Lower leg skin (tissue), 3 donors: ENCODE results near the gene AKR1C4.

Experiments used
- CTCF ChIP-seq, 3 donors: fragments of 450-650 bp; IDR thresholded peaks; one replicate each; pipeline ENCODE4 v1.5.1; 2016; ENCODE audit warnings: antibody characterized with exemption in 3 of 3, mild to moderate bottlenecking in 3 of 3, moderate library complexity in 2 of 3
- POLR2A ChIP-seq, 2 donors: fragments of 450-650 bp; IDR thresholded peaks; one replicate each; pipeline ENCODE4 v1.6.1; 2016 to 2017; ENCODE audit warnings: antibody characterized with exemption in 2 of 2, mild to moderate bottlenecking in 1 of 2, moderate library complexity in 1 of 2

GRCh38 chr10:5211696-5212536 is 15.3 kb downstream of the AKR1C4 start:
- TF ChIP-seq CTCF (IDR thresholded peaks at IDR 0.05) (no peak), POLR2A (IDR thresholded peaks at IDR 0.05) (no peak)
